ENCODE data around the gene HMGB1.

HMGB1 gene

GRCh38 chr13:30465593-30466357, at the start of gene HMGB1:
TSS of gene HMGB1 (minus strand) at chr13:30465936. CDS start at chr13:30463680, 2,256 bp downstream.
- DNase-seq (ENCODE audit: low read depth in 1 of 2, low spot score in 1 of 2) = peak; percentile 83 to 99

GRCh38 chr13:30510811-30511371, 45.2 kb upstream of the HMGB1 start:
- no peak for DNase-seq (ENCODE audit: low read depth in 1 of 2, low spot score in 1 of 2)

DNA sequence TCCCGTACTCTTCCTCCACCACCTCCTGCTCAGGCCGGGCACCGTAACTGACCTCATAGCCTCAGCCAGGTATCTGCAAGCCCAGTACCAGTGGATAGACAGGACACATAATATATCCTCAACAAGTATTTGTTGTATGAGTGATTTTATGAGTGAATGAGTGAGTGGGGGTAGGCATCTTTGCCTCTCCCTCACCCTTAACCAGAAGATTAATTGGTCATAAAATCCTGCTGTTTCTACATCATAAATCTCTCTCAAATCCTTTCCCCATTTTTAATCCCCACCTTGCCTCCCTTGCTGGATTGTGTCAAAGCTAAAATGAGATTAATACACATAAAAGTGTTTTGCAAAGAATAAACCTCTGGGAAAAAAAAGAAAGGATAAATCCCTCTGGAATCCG, 44.4 kb upstream of the HMGB1 start:
- no peak for DNase-seq (ENCODE audit: low read depth in 1 of 2, low spot score in 1 of 2)

GRCh38 chr13:30509254-30510050, 43.7 kb upstream of the HMGB1 start:
- no peak for DNase-seq (ENCODE audit: low read depth in 1 of 2, low spot score in 1 of 2)

DNA sequence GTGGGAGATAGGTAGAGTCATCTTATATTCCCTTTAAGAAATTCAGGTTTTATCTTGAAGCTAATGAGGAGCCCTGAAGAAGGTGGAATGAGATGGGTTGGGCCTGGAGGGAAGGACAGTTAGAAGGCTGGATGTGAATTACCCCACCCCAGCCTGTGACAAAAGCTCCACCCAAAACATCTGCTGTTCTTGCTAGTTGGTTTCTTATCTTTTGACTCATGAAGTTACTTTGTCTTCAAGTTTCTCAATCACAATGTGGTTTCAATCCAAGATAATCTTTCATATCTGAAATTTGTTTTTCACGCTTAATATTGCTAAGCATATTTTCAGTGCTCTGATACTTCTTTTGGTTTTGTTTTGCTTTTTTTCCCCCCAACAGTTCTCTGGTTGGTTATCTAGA, 38.3 kb upstream of the HMGB1 start:
- no peak for DNase-seq (ENCODE audit: low read depth in 1 of 2, low spot score in 1 of 2)

DNA sequence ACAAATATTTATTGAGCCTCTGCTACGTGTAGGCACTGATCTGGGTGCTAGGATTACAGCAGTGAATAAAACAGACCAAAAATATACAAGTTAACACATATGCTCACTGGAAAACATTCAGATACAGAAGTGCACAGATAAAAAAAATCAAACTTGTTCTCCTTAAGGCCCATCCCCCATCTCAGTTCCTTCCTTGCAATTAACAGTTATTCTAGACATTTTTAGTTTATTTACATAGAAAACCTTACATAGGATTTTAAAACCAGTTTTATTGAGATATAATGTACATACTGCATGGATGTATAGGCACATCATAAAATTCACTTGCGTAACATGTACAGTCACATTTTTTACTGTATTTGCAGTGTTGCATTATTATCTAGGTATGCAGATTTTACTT, 36.5 kb upstream of the HMGB1 start:
- DNase-seq (ENCODE audit: low read depth in 1 of 2, low spot score in 1 of 2) = no peak

- DNase-seq (ENCODE audit: low read depth in 1 of 2, low spot score in 1 of 2) = no peak
These were observed 33.6 kb upstream of the HMGB1 start for GRCh38 chr13:30499338-30499737.

DNA sequence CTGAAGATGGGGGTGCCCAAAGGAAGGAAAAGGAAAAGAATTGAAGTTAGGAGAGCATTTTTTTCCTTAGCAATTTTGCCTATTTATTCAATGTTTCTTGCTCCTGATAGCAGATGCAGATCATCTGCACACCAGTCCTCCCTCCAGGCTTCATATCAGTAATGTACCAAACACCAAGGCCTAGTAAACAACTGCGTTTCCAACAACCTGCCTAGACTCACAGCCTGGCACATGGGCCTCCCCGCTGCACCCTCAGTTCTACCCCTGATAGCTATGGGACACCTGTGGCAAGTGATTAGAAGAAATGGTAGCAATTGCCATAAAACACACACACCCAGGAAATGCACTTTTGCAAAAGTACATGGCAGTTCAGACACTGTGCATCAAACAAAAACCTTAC, 30.4 kb upstream of the HMGB1 start:
- DNase-seq (ENCODE audit: low read depth in 1 of 2, low spot score in 1 of 2) = no peak

DNA sequence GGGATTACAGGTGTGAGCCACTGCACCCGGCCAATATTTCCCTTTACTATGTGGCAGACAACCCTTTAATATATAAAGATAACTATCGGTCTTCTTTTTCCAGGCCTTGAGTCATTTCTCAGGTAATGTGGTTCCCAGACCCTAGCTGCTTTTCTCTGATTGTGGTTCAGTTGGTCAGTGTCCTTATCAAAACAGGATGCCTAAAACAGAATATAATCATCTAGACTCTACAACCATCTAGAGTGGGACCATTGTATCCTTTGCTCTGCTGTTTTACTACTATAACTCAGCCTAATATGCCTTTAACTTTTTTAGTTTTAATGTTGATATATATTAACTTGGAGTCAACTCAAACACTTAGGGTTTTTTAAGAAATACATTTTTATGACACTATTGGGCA, 30.0 kb upstream of the HMGB1 start:
- no peak for DNase-seq (ENCODE audit: low read depth in 1 of 2, low spot score in 1 of 2)

GRCh38 chr13:30493658-30494381, 28.1 kb upstream of the HMGB1 start:
- no peak for DNase-seq (ENCODE audit: low read depth in 1 of 2, low spot score in 1 of 2)

DNA sequence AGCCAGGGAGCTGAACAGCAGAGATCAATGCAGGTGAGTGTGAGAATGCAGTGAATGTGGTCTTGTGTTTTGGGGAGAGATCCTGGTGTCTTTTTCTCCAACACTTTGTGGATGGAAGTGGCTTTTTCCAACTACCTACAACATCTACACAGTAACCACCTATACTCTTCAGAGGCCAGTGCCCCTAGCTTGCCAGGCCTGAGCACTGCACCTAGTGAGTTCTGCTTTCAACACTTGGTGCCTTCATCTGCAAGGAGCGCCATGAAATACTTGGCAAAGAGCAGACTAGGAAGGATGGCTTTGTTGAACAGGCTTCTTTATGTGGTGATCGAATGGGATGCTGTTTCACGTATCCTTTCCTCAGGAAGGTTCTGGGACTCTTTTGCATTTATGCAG, 21.3 kb upstream of the HMGB1 start:
- DNase-seq (ENCODE audit: low read depth in 1 of 2, low spot score in 1 of 2) = no peak

GRCh38 chr13:30486230-30487074, 20.7 kb upstream of the HMGB1 start:
- no peak for DNase-seq (ENCODE audit: low read depth in 1 of 2, low spot score in 1 of 2)

DNA sequence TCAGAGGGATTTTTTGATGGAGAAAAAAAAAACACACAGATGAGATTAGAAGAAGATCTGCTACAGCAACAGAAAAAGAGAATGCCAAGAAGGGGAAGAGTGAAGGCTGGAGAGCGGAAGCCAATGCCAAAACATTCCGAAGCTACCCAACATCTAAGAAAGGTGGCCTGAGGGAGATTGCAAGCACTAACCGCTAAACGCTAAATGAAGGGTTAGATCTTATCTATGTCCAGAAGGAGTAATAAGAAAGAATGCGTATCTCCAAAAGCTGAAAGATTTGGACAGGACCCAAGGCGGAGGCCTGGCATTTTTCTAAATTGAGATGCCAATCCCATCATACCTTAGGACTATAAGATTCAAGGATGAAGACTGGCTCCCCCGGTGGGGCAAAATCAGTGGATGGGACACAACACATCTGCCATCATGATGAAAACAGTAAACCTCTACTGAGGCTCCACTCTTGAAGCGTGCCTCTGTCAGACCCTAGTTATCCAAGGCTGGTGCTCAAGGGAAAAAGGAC, 15.6 kb upstream of the HMGB1 start:
- DNase-seq (ENCODE audit: low read depth in 1 of 2, low spot score in 1 of 2) = no peak

DNA sequence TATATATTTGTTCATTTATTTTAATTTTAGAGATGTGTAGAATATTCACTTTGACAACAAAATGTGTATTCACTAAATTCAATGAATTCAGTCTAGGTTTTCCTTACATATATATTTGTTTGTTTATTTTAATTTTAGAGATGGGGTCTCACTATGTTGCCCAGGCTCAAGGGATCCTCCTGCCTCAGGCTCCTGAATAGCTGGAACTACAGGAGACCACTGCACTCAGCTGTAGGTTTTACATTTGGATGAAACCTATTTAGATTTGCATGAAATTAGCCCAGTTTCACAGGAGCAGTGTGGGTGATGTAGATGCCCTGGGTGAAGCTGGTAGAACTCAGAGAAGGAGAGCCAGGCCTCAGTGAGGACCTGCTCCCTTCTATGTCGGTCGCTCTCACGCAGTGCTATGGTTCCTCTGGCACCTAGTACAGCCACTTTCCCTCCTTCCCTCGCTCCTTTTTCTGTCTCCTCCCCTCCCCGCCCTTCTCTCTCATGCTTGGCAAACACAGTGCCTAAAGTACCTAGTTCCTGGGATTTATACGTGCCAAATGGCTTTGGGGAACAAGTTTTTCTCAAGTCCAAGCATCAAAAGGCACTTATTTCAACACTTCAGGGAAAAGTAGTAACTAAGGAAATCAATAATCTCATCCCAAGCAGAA, 14.7 kb upstream of the HMGB1 start:
- DNase-seq (ENCODE audit: low read depth in 1 of 2, low spot score in 1 of 2) = no peak

- no peak for DNase-seq (ENCODE audit: low read depth in 1 of 2, low spot score in 1 of 2)
These were observed 14.1 kb upstream of the HMGB1 start for GRCh38 chr13:30479883-30480219.

GRCh38 chr13:30479154-30479882, 13.6 kb upstream of the HMGB1 start:
- DNase-seq (ENCODE audit: low read depth in 1 of 2, low spot score in 1 of 2) = no peak

DNA sequence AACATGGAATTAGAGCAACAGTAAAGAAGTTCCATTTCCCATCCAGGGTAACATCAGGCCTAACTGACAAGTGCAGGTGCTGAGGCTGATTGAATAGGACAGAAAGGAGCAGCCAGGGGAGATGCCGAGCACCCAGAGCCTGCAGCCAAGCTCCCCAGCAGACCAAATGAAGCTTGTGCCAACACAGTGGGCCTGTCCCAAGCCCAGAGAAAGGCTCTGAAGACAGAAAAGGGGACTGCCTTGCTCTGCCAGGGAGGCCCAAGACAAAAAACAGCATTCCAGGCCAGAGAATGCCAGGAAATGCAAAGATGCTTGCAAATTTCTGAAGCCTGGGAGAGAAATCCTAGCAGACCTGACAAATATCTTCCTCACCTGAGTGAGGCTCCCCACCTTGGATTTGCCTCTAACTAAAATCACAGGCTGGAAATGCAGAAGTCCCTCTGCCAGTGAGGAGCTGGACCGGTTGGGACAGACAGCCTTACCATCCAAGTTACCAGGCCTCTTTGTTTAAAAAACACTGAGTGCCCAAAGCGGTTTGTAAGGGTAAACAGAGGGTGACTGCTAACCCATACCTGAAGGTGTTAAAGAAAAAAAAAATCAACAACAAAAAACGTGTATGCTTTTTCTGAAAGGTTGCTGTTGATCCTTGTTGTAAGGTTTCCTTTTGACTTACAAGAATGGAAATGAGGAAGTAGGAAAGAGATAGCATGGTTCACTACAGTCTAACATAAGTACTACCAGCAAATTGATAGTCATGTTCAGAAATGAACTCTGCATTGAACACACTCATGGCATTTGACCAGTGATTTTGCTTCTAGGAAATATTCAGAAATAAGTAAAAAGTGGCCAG, 11.8 kb upstream of the HMGB1 start:
- no peak for DNase-seq (ENCODE audit: low read depth in 1 of 2, low spot score in 1 of 2)

GRCh38 chr13:30473675-30474074, 7.9 kb upstream of the HMGB1 start:
- no peak for DNase-seq (ENCODE audit: low read depth in 1 of 2, low spot score in 1 of 2)

Data from activated CD4-positive, alpha-beta T cell treated with anti-CD3 and anti-CD28 coated beads, Interleukin-2, amount 50 U/mL, for 24 hours (primary cell).